Skeletal muscle tissue (tissue), 4 donors: ENCODE measurements around the gene HS3ST3B1. TPM values are rescaled to one million over a fixed set of nuclear protein-coding genes. Genes with fewer than 3 reads are reported as not detected.

Experiments
- H3K27ac ChIP-seq: one replicate; pipeline ENCODE4 v1.7.0; 2013; ENCODE audit warnings: mild to moderate bottlenecking, low read depth, low read length, inconsistent platforms
- H3K27me3 ChIP-seq, 3 donors: one replicate each; pipeline ENCODE4 v1.7.0; 2013; ENCODE audit warnings: low read length in 3 of 3; ENCODE audit not compliant: control insufficient read depth in 3 of 3, insufficient read depth in 3 of 3
- H3K36me3 ChIP-seq, 3 donors: one replicate each; pipeline ENCODE4 v1.7.0; 2013; ENCODE audit warnings: low read length in 3 of 3; ENCODE audit not compliant: control insufficient read depth in 3 of 3, insufficient read depth in 3 of 3
- H3K4me1 ChIP-seq, 3 donors: one replicate each; pipeline ENCODE4 v1.7.0; 2013; ENCODE audit warnings: low read length in 3 of 3, mild to moderate bottlenecking in 3 of 3; ENCODE audit not compliant: control insufficient read depth in 3 of 3, insufficient read depth in 3 of 3
- H3K4me3 ChIP-seq, 3 donors: one replicate each; pipeline ENCODE4 v1.7.0; 2013; ENCODE audit warnings: low read length in 3 of 3
- H3K9ac ChIP-seq, 3 donors: one replicate each; pipeline ENCODE4 v1.7.0; 2013; ENCODE audit warnings: low read length in 3 of 3, mild to moderate bottlenecking in 3 of 3, moderate library complexity in 2 of 3, low read depth in 1 of 3
- H3K9me3 ChIP-seq, 3 donors: one replicate each; pipeline ENCODE4 v1.7.0; 2013; ENCODE audit warnings: low read length in 3 of 3; ENCODE audit not compliant: control insufficient read depth in 3 of 3
- total RNA-seq: library from RNA; depleted of rRNA; stranded (reverse); fragments of >200 nt; gene quantifications from one replicate; pipeline ENCODE4 v1.2.3, GENCODE V29; 2014
- donor health status: Osteomylitis.

HS3ST3B1 gene
- total RNA-seq, 1 donor from 2014 or later: 2.6 TPM

DNA sequence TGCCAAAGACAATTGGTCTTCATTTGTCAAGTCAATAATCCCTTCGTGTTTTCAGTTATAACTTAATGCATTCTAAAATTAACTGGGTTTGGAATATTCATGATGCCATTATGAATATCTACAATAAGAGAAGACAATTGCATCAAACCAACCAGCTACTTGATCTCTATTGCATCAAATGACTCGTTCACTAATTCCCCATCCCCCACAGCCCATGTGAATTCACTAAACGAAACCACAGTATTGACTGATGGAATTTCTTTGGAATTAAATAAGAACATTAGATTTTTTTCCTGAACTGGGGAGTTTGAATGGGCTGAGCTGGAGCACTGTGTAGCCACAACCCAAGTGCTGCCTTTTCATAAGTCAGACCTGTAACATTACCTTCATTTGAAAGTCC is 65.3 kb downstream of the HS3ST3B1 start:
- H3K9me3 ChIP-seq: no peaks in the 10 kb centered on the region
- no peak overlapping the region for H3K4me3 ChIP-seq
- H3K9ac ChIP-seq: no peak overlapping the region
- no peaks in the 10 kb centered on the region for H3K27me3 ChIP-seq
- H3K27ac ChIP-seq: no peak overlapping the region
- H3K36me3 ChIP-seq: no peaks in the 10 kb centered on the region
- no peaks in the 10 kb centered on the region for H3K4me1 ChIP-seq

DNA sequence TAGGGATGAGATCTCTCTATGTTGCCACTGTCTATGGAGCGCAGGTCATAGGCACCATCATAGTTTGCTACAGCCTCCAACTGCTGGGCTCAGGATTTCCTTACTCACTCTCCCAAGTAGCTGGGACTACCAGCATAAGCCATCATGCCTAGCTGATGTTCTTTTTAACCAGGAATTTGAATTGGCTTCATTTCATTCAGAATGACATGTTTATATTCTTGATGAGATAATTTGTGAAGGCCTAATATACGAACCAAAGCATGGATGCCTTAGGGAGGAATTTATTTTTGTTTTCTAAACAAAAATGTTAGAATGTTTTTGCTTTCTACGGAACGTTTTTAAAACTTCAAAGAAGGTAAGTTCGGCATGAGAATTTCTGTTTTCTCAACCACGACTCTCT is 71.6 kb downstream of the HS3ST3B1 start:
- Histone ChIP-seq H3K36me3 (no peaks in the 10 kb centered on the region), H3K9me3 (no peaks in the 10 kb centered on the region)

DNA sequence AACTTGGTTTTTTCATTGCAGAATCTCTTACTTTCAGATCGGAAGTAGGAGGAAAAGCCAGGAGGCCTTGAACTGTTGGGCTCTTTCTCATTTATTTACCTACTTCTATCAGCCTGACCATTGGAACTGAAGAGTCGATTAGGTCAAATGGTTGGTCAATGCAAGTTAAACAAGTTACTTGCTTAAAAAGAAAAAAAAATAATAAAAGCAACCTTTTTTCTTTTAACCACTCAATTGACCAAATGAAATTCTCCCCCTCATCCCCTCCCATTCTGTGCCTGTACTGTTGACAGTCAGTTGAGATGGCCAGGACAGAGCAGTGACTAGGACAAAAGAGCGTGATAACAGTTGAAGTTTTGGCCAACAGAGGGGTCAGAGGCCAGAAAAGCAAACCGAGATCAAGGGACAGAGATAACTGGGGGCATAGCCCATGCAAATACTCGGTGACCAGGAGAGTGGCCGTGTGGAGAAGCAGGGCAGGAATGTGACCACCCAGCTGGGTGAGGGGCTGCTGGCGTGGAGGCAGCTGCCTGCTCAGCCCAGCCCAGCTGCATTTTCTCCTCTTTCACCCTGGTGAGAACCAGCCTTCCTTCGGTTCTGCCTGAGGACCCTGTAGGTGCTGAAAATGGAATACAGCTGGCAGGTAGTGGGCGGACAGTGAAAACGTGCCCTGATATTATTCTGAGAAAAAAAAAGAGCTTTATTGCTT is 72.2 kb downstream of the HS3ST3B1 start:
- H3K4me1 ChIP-seq: no peaks in the 10 kb centered on the region
- no peak overlapping the region for H3K9ac ChIP-seq
- H3K9me3 ChIP-seq: no peaks in the 10 kb centered on the region
- peaks cover 0 to 4% (median 0%) of the 10 kb centered on the region in 3 donors for H3K27me3 ChIP-seq
- no peaks in the 10 kb centered on the region for H3K36me3 ChIP-seq
- H3K27ac ChIP-seq: no peak overlapping the region
- no peak overlapping the region for H3K4me3 ChIP-seq

More for the DNA sequence above, 71.6 kb downstream of the HS3ST3B1 start:
- H3K4me3 ChIP-seq: no peak overlapping the region
- no peak overlapping the region for H3K27ac ChIP-seq
- peaks cover 0 to 4% (median 0%) of the 10 kb centered on the region in 3 donors for H3K27me3 ChIP-seq
- no peak overlapping the region for H3K9ac ChIP-seq
- H3K4me1 ChIP-seq: no peaks in the 10 kb centered on the region

DNA sequence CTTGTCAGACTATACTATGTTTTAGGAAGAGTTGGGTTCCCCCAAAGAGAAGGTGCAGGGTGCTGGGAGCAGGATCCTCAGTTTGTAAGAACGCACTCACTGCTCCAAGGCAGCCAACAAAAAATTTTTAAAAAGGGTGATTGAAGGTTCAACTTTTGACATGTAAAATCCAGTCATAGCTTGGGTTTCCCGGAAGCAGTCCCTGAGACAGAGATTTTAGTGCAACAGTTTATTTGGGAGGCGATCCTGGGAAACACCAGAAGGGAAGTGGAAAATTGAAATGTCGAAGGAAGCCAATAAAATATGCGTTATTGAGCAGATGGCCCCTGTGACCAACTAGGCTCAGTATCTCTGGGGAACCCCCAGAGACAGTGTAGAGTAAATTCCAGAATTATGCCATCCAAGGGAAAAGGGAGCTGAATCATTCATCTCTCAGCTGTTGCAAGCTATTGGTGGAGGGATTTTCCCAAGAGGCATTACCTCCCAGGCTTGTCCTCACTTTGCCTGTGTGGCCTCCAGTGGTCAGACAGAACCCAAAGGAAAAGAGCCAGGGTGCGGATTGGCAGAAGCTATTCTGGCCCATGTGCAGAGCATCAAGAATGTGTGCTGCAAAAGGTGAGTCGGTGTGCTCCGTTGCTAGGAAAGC is 72.9 kb downstream of the HS3ST3B1 start:
- H3K9ac ChIP-seq: no peak overlapping the region
- H3K27me3 ChIP-seq: peaks cover 0 to 4% (median 0%) of the 10 kb centered on the region in 3 donors
- no peak overlapping the region for H3K4me3 ChIP-seq
- no peak overlapping the region for H3K27ac ChIP-seq
- no peaks in the 10 kb centered on the region for H3K36me3 ChIP-seq
- H3K4me1 ChIP-seq: no peaks in the 10 kb centered on the region
- no peaks in the 10 kb centered on the region for H3K9me3 ChIP-seq

DNA sequence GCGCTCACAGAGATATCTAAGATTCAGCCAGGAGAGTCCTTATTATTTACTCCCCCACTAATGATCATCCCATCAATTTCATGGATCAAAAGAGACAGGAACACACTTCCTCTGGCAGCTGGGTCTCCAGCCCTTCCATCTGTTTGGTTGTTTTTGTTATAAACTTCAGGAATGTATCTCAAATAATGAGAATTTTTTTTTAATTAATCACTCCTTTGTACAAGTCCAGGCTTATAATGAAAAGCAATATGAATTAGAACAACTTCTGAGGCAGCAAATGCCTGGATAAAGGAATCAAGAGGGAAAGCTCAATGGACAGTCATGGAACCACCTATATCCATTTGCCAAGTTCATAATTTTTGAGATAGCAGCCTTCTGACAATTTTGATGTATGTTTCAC is 73.4 kb downstream of the HS3ST3B1 start:
- Histone ChIP-seq H3K4me1 (no peaks in the 10 kb centered on the region), H3K36me3 (no peaks in the 10 kb centered on the region), H3K4me3 (no peak overlapping the region), H3K27ac (no peak overlapping the region), H3K27me3 (peaks cover 0 to 4% (median 0%) of the 10 kb centered on the region in 3 donors), H3K9me3 (no peaks in the 10 kb centered on the region), H3K9ac (no peak overlapping the region)

DNA sequence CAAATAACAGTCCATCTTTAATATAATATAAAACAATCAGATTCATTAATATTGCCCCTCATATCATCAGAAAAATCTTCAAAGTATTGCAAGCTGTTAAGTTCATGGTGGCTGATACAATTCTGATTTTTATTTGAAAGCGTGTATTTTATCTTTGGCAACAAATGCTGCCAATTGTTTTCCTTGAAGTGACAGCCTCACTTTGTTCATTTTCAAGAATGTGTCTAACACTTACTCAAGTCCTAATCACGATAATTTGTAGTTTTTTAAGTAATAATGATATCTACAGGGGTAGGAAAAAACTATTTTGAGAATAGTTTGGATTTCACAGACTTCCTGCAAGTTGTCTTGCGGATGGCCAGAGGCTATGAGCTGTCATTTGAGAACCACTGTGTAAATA is 75.8 kb downstream of the HS3ST3B1 start:
- Histone ChIP-seq H3K4me1 (no peaks in the 10 kb centered on the region), H3K27me3 (peaks cover 0 to 4% (median 0%) of the 10 kb centered on the region in 3 donors), H3K4me3 (no peak overlapping the region), H3K27ac (no peak overlapping the region), H3K36me3 (no peaks in the 10 kb centered on the region), H3K9me3 (no peaks in the 10 kb centered on the region), H3K9ac (no peak overlapping the region)

DNA sequence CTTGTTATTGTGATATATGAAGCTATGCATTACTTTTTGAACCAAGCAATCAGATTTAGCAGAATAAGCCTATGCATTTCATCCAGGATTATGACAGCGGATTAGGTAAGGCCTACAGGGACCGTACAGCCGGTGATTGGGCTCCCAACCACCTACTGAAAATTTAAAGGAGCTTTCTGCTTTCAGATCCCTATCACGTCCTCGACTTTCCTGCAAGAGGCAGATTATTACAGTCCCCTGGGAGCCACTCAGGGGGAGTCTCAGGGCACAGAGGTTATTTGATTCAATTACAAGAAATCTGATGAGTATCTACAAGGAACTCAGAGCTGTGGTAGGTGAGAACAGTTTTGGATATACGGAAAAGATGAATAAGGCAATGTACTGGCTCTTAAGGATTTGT is 80.7 kb downstream of the HS3ST3B1 start:
- H3K9me3 ChIP-seq: no peaks in the 10 kb centered on the region
- H3K4me1 ChIP-seq: no peaks in the 10 kb centered on the region
- no peaks in the 10 kb centered on the region for H3K36me3 ChIP-seq
- H3K27me3 ChIP-seq: no peaks in the 10 kb centered on the region
- no peak overlapping the region for H3K9ac ChIP-seq
- H3K27ac ChIP-seq: no peak overlapping the region
- no peak overlapping the region for H3K4me3 ChIP-seq

DNA sequence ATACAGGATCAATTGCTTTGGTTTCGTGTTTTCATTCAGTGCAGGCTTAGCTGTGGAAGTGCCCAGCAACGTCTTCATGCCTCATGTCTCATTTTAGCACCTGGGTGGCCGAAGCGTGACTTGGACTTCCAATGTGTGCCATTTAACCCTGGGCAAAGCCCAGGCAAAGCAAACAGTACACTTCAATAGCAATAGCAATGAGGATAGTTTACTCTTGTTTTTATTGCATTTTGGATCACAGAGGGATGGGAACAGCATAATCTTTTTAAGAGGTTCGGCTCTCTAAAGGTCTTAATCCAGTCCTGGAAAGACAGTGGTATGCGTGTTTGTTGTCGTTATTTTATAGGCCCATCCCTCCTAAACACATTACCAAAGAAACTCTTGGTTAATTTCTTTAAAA is 86.2 kb downstream of the HS3ST3B1 start:
- no peak overlapping the region for H3K27ac ChIP-seq
- H3K9me3 ChIP-seq: peaks cover 0 to 4% (median 2%) of the 10 kb centered on the region in 3 donors
- no peaks in the 10 kb centered on the region for H3K4me1 ChIP-seq
- no peaks in the 10 kb centered on the region for H3K36me3 ChIP-seq
- no peak overlapping the region for H3K9ac ChIP-seq
- no peaks in the 10 kb centered on the region for H3K27me3 ChIP-seq
- no peak overlapping the region for H3K4me3 ChIP-seq

DNA sequence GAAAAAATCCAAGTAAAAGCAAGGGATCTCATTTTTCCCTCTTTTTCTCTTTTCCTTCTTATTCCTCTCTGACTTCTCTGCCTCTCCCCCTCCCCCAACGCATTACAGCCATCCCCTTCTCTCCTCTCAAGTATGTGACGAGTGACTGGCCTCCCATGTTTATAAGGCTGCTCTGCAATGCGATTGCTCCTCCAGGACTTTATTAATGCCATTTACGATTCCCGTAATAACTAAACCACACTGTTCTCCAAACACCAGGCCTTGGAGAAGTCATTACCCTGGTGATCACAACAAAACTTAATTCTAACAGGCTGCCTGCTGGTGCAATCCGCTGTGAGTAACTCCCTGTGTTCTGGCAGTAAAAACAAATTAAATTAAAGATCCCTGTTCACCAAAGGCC is 88.8 kb downstream of the HS3ST3B1 start:
- Histone ChIP-seq H3K4me1 (no peaks in the 10 kb centered on the region), H3K9me3 (peaks cover 0 to 4% (median 2%) of the 10 kb centered on the region in 3 donors), H3K27ac (no peak overlapping the region), H3K36me3 (no peaks in the 10 kb centered on the region), H3K9ac (no peak overlapping the region), H3K27me3 (no peaks in the 10 kb centered on the region), H3K4me3 (no peak overlapping the region)

DNA sequence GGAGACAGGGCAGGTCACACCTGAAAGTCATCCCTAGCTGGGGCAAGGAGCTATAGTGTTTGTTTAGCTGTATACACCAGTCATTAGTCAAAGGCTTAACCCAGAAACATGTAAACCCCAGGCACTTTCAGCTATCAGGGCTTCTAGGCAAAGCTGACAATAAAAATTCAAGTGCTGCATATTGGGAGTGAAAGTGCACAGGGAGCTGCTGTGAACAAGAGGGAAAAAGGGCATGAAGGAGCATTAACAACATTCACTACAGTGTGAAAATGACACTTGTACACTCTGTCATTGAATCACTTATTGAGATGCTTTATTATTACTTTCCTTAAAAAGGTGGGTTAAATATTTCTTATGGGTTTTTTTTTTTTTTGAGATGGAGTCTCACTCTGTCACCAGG is 92.8 kb downstream of the HS3ST3B1 start:
- Histone ChIP-seq H3K9ac (no peak overlapping the region), H3K9me3 (peaks cover 0 to 2% (median 0%) of the 10 kb centered on the region in 3 donors), H3K27me3 (no peaks in the 10 kb centered on the region), H3K4me3 (no peak overlapping the region), H3K36me3 (no peaks in the 10 kb centered on the region), H3K4me1 (no peaks in the 10 kb centered on the region), H3K27ac (no peak overlapping the region)
